Stimulated activated CD4-positive, alpha-beta T cell treated with anti-CD3 and anti-CD28 coated beads, Interleukin-12 subunit alpha, Interleukin-12 subunit beta, amount 100 ng/mL, for 4 hours (primary cell): ENCODE data around the gene SPDYE2B.
"Not testable (repeated sequence)": the region's sequence is repeated elsewhere in the genome, so short reads cannot be mapped to it uniquely, and the experiment has no call there.

ENCODE experiments used
- DNase-seq: peaks from one replicate; pipeline ENCODE4 v3.0.0-alpha.2; 2020

SPDYE2B gene

GRCh38 chr7:102649924-102650323, at the start of gene SPDYE2B:
Gene SPDYE2B (plus strand): TSS chr7:102650319. CDS start chr7:102652349, 2,030 bp downstream.
- not testable (repeated sequence) for DNase-seq

GRCh38 chr7:102602317-102602716, 47.8 kb upstream of the SPDYE2B start:
- DNase-seq, result not testable (repeated sequence)

GRCh38 chr7:102604431-102605145, 45.5 kb upstream of the SPDYE2B start:
- not testable (repeated sequence) for DNase-seq

- DNase-seq, result not testable (repeated sequence)
Observed at GRCh38 chr7:102606848-102607247, 43.3 kb upstream of the SPDYE2B start.

GRCh38 chr7:102609734-102610133, 40.4 kb upstream of the SPDYE2B start:
- not testable (repeated sequence) for DNase-seq

GRCh38 chr7:102610441-102610840, 39.7 kb upstream of the SPDYE2B start:
- not testable (repeated sequence) for DNase-seq

- not testable (repeated sequence) for DNase-seq
Observed at GRCh38 chr7:102611013-102611674, 39.0 kb upstream of the SPDYE2B start.

GRCh38 chr7:102611675-102612325, 38.3 kb upstream of the SPDYE2B start:
- not testable (repeated sequence) for DNase-seq

GRCh38 chr7:102613575-102614345, 36.4 kb upstream of the SPDYE2B start:
- not testable (repeated sequence) for DNase-seq

- not testable (repeated sequence) for DNase-seq
Observed at GRCh38 chr7:102614346-102614697, 35.8 kb upstream of the SPDYE2B start.

GRCh38 chr7:102614873-102615272, 35.2 kb upstream of the SPDYE2B start:
- not testable (repeated sequence) for DNase-seq

GRCh38 chr7:102615930-102616329, 34.2 kb upstream of the SPDYE2B start:
- not testable (repeated sequence) for DNase-seq

GRCh38 chr7:102616507-102617125, 33.5 kb upstream of the SPDYE2B start, which contains the start of gene RASA4:
Gene RASA4 (minus strand): TSS chr7:102616756. CDS start chr7:102616689, 67 bp downstream.
- peak; percentile 30 for DNase-seq

GRCh38 chr7:102618122-102618521, 32.0 kb upstream of the SPDYE2B start:
- not testable (repeated sequence) for DNase-seq

- DNase-seq, result not testable (repeated sequence)
Observed at GRCh38 chr7:102627271-102627904, 22.7 kb upstream of the SPDYE2B start.

- not testable (repeated sequence) for DNase-seq
Observed at GRCh38 chr7:102630622-102631021, 19.5 kb upstream of the SPDYE2B start.

GRCh38 chr7:102634299-102634698, 15.8 kb upstream of the SPDYE2B start:
- DNase-seq, result not testable (repeated sequence)

GRCh38 chr7:102635354-102635753, 14.8 kb upstream of the SPDYE2B start:
- not testable (repeated sequence) for DNase-seq

- not testable (repeated sequence) for DNase-seq
Observed at GRCh38 chr7:102636956-102637355, 13.2 kb upstream of the SPDYE2B start.

- DNase-seq, result not testable (repeated sequence)
Observed at GRCh38 chr7:102638848-102639247, 11.3 kb upstream of the SPDYE2B start.

GRCh38 chr7:102642691-102643090, 7.4 kb upstream of the SPDYE2B start, which contains the start of gene UPK3BL1:
Gene UPK3BL1 (minus strand): TSS chr7:102642791. CDS start chr7:102642741, 50 bp downstream.
- DNase-seq, result not testable (repeated sequence)
